CD4-positive, alpha-beta T cell treated with Interferon gamma for 1 hour (primary cell): ENCODE measurements around the gene PDIA4.

ENCODE experiments used
- DNase-seq: peaks from one replicate; pipeline ENCODE4 v3.0.0-alpha.2; 2020

Gene PDIA4

GRCh38 chr7:148963583-148964482 lies 64.5 kb downstream of the PDIA4 start:
- DNase-seq, result no peak

GRCh38 chr7:148962823-148963582 lies 65.3 kb downstream of the PDIA4 start:
- peak; percentile 68 for DNase-seq

- no peak for DNase-seq
These were observed 65.9 kb downstream of the PDIA4 start for GRCh38 chr7:148962440-148962822.

DNA sequence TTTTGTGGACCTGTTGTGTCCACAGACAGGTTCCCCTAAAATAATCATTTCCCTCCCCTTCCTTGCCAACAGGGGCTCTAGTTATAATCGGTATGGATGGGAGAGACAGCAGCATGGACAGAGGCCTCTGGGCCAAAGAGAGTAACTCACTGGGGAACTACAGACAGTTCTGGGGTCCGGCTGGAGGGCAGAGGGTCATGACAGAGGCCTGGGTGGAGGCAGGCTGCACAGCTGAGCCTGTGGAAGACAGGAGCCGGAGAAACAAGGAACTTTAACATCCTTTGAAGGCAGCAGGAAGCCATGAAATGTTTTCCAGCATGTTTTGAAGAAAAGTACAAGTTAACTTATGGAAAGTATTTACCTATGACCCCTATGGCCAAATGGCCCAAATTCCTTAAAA lies 68.6 kb downstream of the PDIA4 start:
- DNase-seq, result no peak

GRCh38 chr7:148958061-148958460 lies 70.2 kb downstream of the PDIA4 start:
- no peak for DNase-seq

DNA sequence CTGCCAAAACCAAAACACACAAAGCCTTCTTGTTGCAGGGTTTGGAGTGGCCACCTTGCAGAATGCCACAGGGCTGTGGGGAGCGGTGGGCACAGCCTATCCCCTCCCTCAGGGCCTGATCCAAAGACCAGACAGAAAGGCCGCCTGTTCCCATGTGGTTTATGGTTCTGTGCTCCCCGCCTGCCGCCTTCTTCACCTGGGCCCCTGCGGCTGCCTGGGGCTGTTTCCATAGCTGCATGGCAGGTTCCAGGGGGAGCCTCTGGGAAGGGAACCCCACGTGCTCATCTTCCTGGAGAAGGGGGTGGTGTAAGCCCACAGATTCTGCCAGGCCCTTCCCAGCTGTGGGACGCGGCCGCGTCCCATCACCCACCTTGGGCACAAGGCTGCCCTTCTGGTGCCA lies 73.5 kb downstream of the PDIA4 start:
- no peak for DNase-seq

- no peak for DNase-seq
These were observed 74.6 kb downstream of the PDIA4 start for GRCh38 chr7:148953676-148954075.
